K562 (cell line): ENCODE measurements around the gene GBA2. TPM values are rescaled to one million over a fixed set of nuclear protein-coding genes. Genes with fewer than 3 reads are reported as not detected.

Experiments used
- ELF1 ChIP-seq: fragments of 200-800 bp; sonication (Bioruptor generic); IDR thresholded peaks from 2 replicates; pipeline ENCODE4 v1.6.1; 2016; ENCODE audit warnings: missing genetic modification characterization, missing compliant biosample characterization
- MTA3 ChIP-seq: fragments of 450-650 bp; formaldehyde crosslinking; IDR thresholded peaks from 2 replicates; pipeline ENCODE4 v1.6.1; 2017; ENCODE audit warnings: mild to moderate bottlenecking, borderline replicate concordance
- NR2C1 ChIP-seq, 2 experiments: fragments of 450-650 bp; IDR thresholded peaks; 2 replicates each; pipeline ENCODE4 v1.6.1; 2017; ENCODE audit warnings: mild to moderate bottlenecking in 2 of 2, antibody characterized with exemption in 1 of 2, inconsistent platforms in 1 of 2, missing compliant biosample characterization in 1 of 2, missing genetic modification characterization in 1 of 2
- SAFB ChIP-seq: fragments of 200-400 bp; formaldehyde crosslinking; IDR thresholded peaks from 2 replicates; pipeline ENCODE4 v1.6.1; 2017; ENCODE audit warnings: low read depth, low read length, borderline replicate concordance
- SIN3B ChIP-seq: fragments of 450-650 bp; IDR thresholded peaks from 2 replicates; pipeline ENCODE4 v1.6.1; 2017; ENCODE audit warnings: low read depth, mild to moderate bottlenecking, moderate library complexity
- SRSF1 ChIP-seq: fragments of 200-400 bp; formaldehyde crosslinking; IDR thresholded peaks from 2 replicates; pipeline ENCODE4 v1.6.1; 2017; ENCODE audit warnings: mild to moderate bottlenecking, low read depth, low read length, moderate library complexity
- SUPT5H ChIP-seq: fragments of 450-650 bp; IDR thresholded peaks from 2 replicates; pipeline ENCODE4 v1.6.1; 2016
- YBX1 ChIP-seq: fragments of 450-650 bp; IDR thresholded peaks from 2 replicates; pipeline ENCODE4 v1.7.1; 2016; ENCODE audit warnings: mild to moderate bottlenecking
- ZNF780A ChIP-seq: fragments of 250-450 bp; sonication (Bioruptor Pico); IDR thresholded peaks from 2 replicates; pipeline ENCODE4 v1.5.0; 2021; ENCODE audit warnings: mild to moderate bottlenecking
- polyA plus RNA-seq, 8 experiments: library from polyadenylated mRNA; depleted of rRNA in 4 of 8; stranded (reverse) in 5 of 8; unstranded in 3 of 8; fragments of >200 nt; fragmentation: Nextera tagmentation in 2 of 8; fragmentation: Illumina TruSeq in 1 of 8; extraction: Ambion mirVana in 2 of 8; extraction: Trizol in 1 of 8; gene quantifications; 2 replicates each; pipeline versions ENCODE4 v1.2.1 to v1.2.3, GENCODE V29; 2011 to 2014; ENCODE audit warnings: inconsistent platforms in 1 of 8, missing spikeins in 1 of 8
- total RNA-seq, 7 experiments: library from RNA; depleted of rRNA in 6 of 7; stranded (reverse); fragments of >200 nt in 6 of 7; fragmentation: Illumina TruSeq in 2 of 7; extraction: Trizol in 2 of 7; gene quantifications; 2 replicates each; pipeline versions ENCODE4 v1.2.1 to v1.2.3, GENCODE V29; 2011 to 2021; ENCODE audit warnings: low replicate concordance in 1 of 7
- TF ChIP-seq, protein P1 (sequence below), 2 experiments: fragments of 450-650 bp in 1 of 2; sonication (generic) in 1 of 2; formaldehyde crosslinking in 1 of 2; IDR thresholded peaks; 2 replicates each; pipeline versions ENCODE4 v1.7.1 to v1.9.0; 2016 to 2022; ENCODE audit warnings: inconsistent platforms in 1 of 2, mild to moderate bottlenecking in 1 of 2, missing genetic modification reagents in 1 of 2
- TF ChIP-seq, protein P2 (sequence below): fragments of 250-450 bp; sonication (Bioruptor Pico); IDR thresholded peaks from 2 replicates; pipeline ENCODE4 v1.9.0; 2021; ENCODE audit warnings: mild to moderate bottlenecking
- TF ChIP-seq, protein P3 (sequence below): fragments of 450-650 bp; IDR thresholded peaks from 2 replicates; pipeline ENCODE4 v1.6.1; 2014; ENCODE audit warnings: low read depth, mild to moderate bottlenecking, moderate library complexity, borderline replicate concordance
- TF ChIP-seq, protein P4 (sequence below): fragments of 200-400 bp; formaldehyde crosslinking; IDR thresholded peaks from 2 replicates; pipeline ENCODE4 v1.6.1; 2017; ENCODE audit warnings: mild to moderate bottlenecking, low read depth, low read length, moderate library complexity

GBA2 gene
- total and polyA plus RNA-seq, 9 of the 15 experiments (the other 6 are each of a cell fraction or from before 2014, with no cell fraction given): 14.1 to 60.4 (median 32.1) TPM

DNA sequence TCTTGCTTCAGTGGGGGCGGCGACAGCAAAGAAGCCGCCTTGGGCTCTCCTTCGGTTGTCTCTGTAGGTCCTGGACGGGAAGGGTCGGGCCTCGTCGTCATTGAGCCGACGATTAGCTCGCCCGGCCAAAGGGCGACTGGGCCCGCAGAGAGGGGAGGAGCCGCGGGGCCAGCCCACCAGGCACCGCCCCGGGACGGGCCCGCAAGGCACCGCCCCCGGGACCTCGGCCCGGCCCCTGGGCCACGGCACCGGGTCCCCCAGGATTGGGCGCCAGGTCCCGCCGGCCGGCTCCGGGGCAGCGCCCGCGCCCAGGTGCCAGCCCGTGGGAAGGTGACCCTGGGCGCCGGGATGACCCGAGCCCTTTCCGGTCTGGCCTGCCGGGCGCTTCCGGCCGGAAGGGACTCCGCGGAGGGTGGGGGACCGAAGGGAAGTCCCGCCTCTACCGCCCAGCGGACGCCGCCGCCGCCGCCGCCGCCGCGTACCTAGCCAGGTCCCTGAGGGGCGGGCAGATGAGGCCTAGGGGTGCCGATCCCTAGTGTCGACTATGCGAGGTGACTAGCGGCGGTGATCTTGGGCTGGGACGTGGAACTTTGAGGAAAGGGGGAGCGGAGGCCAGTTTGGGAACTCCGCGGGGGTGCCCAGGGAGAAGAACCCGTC, at the start of gene GBA2, which contains the start of gene RGP1 (continued):
- TF ChIP-seq, protein P1, sequence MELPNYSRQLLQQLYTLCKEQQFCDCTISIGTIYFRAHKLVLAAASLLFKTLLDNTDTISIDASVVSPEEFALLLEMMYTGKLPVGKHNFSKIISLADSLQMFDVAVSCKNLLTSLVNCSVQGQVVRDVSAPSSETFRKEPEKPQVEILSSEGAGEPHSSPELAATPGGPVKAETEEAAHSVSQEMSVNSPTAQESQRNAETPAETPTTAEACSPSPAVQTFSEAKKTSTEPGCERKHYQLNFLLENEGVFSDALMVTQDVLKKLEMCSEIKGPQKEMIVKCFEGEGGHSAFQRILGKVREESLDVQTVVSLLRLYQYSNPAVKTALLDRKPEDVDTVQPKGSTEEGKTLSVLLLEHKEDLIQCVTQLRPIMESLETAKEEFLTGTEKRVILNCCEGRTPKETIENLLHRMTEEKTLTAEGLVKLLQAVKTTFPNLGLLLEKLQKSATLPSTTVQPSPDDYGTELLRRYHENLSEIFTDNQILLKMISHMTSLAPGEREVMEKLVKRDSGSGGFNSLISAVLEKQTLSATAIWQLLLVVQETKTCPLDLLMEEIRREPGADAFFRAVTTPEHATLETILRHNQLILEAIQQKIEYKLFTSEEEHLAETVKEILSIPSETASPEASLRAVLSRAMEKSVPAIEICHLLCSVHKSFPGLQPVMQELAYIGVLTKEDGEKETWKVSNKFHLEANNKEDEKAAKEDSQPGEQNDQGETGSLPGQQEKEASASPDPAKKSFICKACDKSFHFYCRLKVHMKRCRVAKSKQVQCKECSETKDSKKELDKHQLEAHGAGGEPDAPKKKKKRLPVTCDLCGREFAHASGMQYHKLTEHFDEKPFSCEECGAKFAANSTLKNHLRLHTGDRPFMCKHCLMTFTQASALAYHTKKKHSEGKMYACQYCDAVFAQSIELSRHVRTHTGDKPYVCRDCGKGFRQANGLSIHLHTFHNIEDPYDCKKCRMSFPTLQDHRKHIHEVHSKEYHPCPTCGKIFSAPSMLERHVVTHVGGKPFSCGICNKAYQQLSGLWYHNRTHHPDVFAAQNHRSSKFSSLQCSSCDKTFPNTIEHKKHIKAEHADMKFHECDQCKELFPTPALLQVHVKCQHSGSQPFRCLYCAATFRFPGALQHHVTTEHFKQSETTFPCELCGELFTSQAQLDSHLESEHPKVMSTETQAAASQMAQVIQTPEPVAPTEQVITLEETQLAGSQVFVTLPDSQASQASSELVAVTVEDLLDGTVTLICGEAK (IDR thresholded peaks at IDR 0.05): peak; percentile 91
- TF ChIP-seq, protein P1 (CRISPR knock-in tag; IDR thresholded peaks at IDR 0.05): no peak
- TF ChIP-seq SUPT5H: peak; percentile 59
- no peak for TF ChIP-seq NR2C1 (IDR thresholded peaks at IDR 0.05)
- no peak for TF ChIP-seq NR2C1 (tag; IDR thresholded peaks at IDR 0.05)
- TF ChIP-seq YBX1: no peak
- no peak for TF ChIP-seq SRSF1
- TF ChIP-seq ZNF780A (CRISPR knock-in tag): no peak
- no peak for TF ChIP-seq MTA3
- TF ChIP-seq, protein P2, sequence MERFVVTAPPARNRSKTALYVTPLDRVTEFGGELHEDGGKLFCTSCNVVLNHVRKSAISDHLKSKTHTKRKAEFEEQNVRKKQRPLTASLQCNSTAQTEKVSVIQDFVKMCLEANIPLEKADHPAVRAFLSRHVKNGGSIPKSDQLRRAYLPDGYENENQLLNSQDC: peak; percentile 87; the same call in 1 of the 2 replicates
- TF ChIP-seq, protein P3, sequence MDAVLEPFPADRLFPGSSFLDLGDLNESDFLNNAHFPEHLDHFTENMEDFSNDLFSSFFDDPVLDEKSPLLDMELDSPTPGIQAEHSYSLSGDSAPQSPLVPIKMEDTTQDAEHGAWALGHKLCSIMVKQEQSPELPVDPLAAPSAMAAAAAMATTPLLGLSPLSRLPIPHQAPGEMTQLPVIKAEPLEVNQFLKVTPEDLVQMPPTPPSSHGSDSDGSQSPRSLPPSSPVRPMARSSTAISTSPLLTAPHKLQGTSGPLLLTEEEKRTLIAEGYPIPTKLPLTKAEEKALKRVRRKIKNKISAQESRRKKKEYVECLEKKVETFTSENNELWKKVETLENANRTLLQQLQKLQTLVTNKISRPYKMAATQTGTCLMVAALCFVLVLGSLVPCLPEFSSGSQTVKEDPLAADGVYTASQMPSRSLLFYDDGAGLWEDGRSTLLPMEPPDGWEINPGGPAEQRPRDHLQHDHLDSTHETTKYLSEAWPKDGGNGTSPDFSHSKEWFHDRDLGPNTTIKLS: peak; percentile 27; the same call in 1 of the 2 replicates
- no peak for TF ChIP-seq SAFB
- peak; percentile 79 for TF ChIP-seq SIN3B
- TF ChIP-seq ELF1: peak; percentile 72
- TF ChIP-seq, protein P4, sequence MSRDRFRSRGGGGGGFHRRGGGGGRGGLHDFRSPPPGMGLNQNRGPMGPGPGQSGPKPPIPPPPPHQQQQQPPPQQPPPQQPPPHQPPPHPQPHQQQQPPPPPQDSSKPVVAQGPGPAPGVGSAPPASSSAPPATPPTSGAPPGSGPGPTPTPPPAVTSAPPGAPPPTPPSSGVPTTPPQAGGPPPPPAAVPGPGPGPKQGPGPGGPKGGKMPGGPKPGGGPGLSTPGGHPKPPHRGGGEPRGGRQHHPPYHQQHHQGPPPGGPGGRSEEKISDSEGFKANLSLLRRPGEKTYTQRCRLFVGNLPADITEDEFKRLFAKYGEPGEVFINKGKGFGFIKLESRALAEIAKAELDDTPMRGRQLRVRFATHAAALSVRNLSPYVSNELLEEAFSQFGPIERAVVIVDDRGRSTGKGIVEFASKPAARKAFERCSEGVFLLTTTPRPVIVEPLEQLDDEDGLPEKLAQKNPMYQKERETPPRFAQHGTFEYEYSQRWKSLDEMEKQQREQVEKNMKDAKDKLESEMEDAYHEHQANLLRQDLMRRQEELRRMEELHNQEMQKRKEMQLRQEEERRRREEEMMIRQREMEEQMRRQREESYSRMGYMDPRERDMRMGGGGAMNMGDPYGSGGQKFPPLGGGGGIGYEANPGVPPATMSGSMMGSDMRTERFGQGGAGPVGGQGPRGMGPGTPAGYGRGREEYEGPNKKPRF: no peak
